ENCODE measurements around the gene PLS3. TPM values are rescaled to one million over a fixed set of nuclear protein-coding genes. Genes with fewer than 3 reads are reported as not detected.
"Not testable (repeated sequence)": the region's sequence is repeated elsewhere in the genome, so short reads cannot be mapped to it uniquely, and the experiment has no call there.

PLS3 gene
- total RNA-seq, 4 donors from 2014 or later: 129 to 202 (median 171) TPM

- WGBS, 2 donors: 43 to 64% methylated on average over 5 of the region's 5 CpGs
- no peak for DNase-seq (ENCODE audit: low spot score in 2 of 2)
- TF ChIP-seq POLR2A (IDR thresholded peaks at IDR 0.05): no peak
- intact Hi-C loops (cut with DNase I; ENCODE audit: low total_unique reads): no loop called here
- H3K4me3 ChIP-seq (ENCODE audit: low read depth, poor library complexity, severe bottlenecking): no peak overlapping the region
Measured at GRCh38 chrX:115639334-115639880, 78.4 kb downstream of the PLS3 start.

GRCh38 chrX:115642311-115642710, 81.3 kb downstream of the PLS3 start:
- TF ChIP-seq CTCF (IDR thresholded peaks at IDR 0.05): no peak
- no peak for TF ChIP-seq POLR2A (IDR thresholded peaks at IDR 0.05)
- intact Hi-C loops (cut with DNase I; ENCODE audit: low total_unique reads): loop anchor here (5.0 kb wide), 1 partner anchor 310 kb away; no protein-coding TSS in a partner anchor
- WGBS, 2 donors: 77 to 83% methylated on average over 2 of the region's 2 CpGs
- DNase-seq (ENCODE audit: low spot score in 2 of 2): no peak
- H3K4me3 ChIP-seq (ENCODE audit: low read depth, poor library complexity, severe bottlenecking): no peak overlapping the region

- 21 to 30% methylated on average over 5 of the region's 5 CpGs for WGBS, 2 donors
- peak in 1 of 2 donors; percentile 51 for DNase-seq (ENCODE audit: low spot score in 2 of 2)
- no peak for TF ChIP-seq POLR2A (IDR thresholded peaks at IDR 0.05)
- peak in 1 of 3 donors; percentile 60 for TF ChIP-seq CTCF (IDR thresholded peaks at IDR 0.05)
- intact Hi-C loops (cut with DNase I; ENCODE audit: low total_unique reads): loop anchor here (5.0 kb wide), 1 partner anchor 311 kb away; no protein-coding TSS in a partner anchor
- H3K4me3 ChIP-seq (ENCODE audit: low read depth, poor library complexity, severe bottlenecking): no peak overlapping the region
Measured at GRCh38 chrX:115642895-115643530, 82.0 kb downstream of the PLS3 start.

GRCh38 chrX:115644397-115644796, 83.4 kb downstream of the PLS3 start:
- intact Hi-C loops (cut with DNase I; ENCODE audit: low total_unique reads): loop anchor here (5.0 kb wide), 1 partner anchor 312 kb away; no protein-coding TSS in a partner anchor
- H3K4me3 ChIP-seq (ENCODE audit: low read depth, poor library complexity, severe bottlenecking); DNase-seq (ENCODE audit: low spot score in 2 of 2): not testable (repeated sequence)
- 86 to 97% methylated on average over 5 of the region's 5 CpGs for WGBS, 2 donors

- WGBS, 2 donors: 66 to 74% methylated on average over 5 of the region's 5 CpGs
- DNase-seq (ENCODE audit: low spot score in 2 of 2): no peak
- H3K4me3 ChIP-seq (ENCODE audit: low read depth, poor library complexity, severe bottlenecking): no peak overlapping the region
- TF ChIP-seq CTCF (IDR thresholded peaks at IDR 0.05): no peak
- no peak for TF ChIP-seq POLR2A (IDR thresholded peaks at IDR 0.05)
- intact Hi-C loops (cut with DNase I; ENCODE audit: low total_unique reads): no loop called here
Measured at GRCh38 chrX:115649461-115650063, 88.6 kb downstream of the PLS3 start.

GRCh38 chrX:115650449-115650848, 89.5 kb downstream of the PLS3 start:
- DNase-seq (ENCODE audit: low spot score in 2 of 2): no peak
- no peak overlapping the region for H3K4me3 ChIP-seq (ENCODE audit: low read depth, poor library complexity, severe bottlenecking)
- TF ChIP-seq CTCF (IDR thresholded peaks at IDR 0.05) (no peak), POLR2A (IDR thresholded peaks at IDR 0.05) (no peak)
- intact Hi-C loops (cut with DNase I; ENCODE audit: low total_unique reads): no loop called here

All from lower leg skin (tissue), 4 donors.